Ecto neural progenitor cell (in vitro differentiated cells): Measurements from ENCODE around the gene MAGI1.
"Not testable (repeated sequence)": the region's sequence is repeated elsewhere in the genome, so short reads cannot be mapped to it uniquely, and the experiment has no call there.

ENCODE experiments used
- DNase-seq: peaks from one replicate; pipeline ENCODE4 v3.0.0-alpha.2; 2018; ENCODE audit warnings: low spot score

MAGI1 gene

DNA sequence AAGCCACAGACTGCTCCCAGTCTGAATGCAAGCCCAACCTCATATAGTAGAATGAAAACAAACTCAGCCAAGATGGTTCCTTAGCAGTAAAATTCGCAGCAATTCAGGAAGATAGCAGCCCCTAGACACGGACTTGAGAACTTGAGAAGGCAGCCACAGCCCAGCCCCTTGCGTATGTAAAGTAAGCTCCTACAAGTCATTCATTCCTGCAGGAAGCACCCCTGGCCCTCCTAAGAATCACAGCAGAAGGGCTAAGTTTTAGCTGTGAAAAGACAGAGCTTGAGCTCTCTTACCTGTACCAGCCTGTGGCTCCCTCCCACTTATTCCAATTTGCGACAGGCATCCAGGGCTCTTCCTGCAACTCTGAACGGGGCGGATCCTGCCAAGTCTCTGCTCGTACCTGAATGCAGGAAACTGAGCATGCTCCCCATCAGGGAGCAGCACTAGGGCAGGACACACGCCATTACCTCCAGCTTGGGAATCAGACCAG, 136.4 kb downstream of the MAGI1 start:
- peak; percentile 52 for DNase-seq

DNA sequence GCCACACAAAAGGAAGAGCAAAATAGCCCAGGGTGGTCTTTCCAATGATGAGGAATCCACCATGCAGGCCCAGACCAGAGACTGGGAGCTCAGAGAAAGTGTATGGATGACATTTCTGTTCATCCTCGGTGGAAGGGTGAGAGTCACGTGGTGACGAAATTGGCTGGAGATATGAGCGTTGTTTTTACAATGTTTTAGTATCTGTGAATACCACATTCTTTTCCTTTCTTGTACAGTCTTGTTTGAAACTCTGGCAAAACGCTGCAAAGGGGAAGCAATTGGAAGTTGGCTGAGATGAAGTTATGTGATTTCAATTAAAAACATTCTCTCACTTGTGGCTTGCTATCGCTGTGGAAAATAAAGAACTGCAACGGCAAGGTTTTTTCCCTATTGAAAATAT, 137.5 kb downstream of the MAGI1 start:
- no peak for DNase-seq

DNA sequence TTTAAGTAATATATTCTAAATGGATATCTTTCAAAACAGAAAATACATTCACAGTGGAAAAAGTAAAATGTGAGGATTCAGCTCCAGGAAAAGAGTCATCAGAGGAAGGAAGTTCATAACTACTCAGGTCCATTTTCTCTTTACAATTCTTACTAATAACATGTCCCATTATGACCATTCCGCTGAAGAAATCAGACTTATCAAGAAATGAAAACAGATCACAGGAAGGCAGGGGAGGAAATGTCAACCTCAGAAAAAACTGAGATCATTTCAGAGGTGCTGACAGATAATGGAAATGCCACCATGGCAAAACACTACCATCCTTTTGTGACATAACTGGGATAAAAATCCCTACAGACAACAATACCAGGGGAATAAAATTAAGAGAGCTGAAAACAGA, 139.5 kb downstream of the MAGI1 start:
- DNase-seq: no peak

DNA sequence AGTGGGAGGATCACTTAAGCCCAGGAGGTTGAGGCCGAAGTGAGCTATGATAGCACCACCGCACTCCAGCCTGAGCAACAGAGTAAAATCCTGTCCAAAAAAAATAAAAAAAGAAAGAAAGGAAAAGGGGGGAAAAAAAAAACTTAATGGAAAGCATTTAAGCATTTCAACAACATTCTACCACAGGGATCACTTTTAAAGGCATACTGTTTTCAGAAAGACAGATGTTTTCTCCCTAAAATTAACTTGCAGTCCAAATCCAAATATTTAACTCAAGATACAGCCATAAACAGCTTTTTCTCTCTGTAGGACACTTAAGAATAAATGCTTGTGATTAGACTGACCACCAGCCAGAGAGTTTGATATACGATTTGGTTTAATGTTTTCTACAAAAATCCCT, 141.0 kb downstream of the MAGI1 start:
- DNase-seq: no peak

DNA sequence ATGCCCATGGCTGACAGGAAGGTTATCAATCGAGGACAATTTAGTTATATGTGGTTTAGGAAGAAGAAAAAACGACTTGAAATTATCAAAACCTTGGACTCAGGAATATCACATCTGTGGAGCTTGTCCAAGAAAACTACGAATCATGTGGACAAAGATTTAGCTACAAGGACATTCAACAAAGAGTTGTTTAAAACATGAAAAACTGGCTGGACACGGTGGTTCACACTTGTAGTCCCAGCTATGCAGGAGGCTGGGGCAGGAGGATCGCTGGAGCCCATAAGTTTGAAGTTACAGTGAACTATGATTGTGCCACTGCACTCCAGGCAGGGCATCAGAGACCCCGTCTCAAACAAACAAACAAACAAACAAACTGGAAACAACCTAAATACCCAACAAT, 142.4 kb downstream of the MAGI1 start:
- DNase-seq: no peak

DNA sequence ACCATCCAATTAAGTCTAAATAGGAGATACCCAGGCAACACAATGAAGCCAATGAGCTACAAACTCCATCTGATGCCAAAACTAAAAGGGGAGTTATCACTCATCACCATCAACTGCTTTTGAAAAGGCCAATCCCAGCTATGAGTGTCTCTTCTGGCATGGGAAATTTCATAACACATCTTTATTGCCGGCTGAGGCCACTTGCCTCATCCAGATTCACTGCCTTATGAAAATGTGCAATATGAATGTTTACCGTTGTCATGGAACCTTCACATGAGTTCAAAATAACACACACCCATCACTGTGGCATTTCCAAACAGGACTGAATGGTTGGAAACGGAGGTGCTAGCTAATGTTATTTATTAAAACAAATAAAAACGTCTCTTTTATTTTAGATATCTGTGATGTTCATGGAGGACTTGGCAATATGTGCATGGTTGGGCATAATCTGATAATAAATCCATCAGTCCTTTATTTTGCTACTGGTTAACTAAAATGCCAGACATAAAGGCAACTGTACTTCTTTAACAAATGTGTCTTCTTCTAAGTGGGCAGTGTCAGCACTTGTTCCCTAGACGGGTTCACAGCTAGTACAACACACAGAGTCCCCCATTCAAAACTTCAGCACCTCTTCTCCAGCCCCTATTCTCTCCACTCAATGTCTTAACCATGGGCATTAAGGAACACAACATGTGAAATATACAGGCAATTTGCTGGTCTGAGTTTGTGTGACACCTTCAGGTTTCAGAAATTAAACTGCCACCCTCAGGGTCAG, 143.9 kb downstream of the MAGI1 start:
- DNase-seq: no peak

DNA sequence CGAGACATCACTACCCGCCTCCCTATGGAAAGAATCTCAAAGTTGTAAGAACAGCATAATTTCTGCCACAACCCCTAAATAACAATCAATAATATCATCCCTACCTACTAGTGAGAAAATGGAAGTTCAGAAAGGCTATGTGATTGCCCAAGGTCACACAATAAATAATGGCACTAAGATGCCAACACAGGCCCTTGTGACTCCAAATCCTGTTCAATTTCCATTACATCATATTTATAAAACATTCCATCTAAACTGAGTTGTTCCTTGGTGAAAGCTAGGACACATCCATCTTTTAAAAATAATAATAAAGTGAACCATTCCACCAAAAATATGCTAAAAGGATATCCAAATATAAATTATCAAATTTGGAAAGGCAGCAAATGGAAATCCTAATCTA, 144.6 kb downstream of the MAGI1 start:
- no peak for DNase-seq

DNA sequence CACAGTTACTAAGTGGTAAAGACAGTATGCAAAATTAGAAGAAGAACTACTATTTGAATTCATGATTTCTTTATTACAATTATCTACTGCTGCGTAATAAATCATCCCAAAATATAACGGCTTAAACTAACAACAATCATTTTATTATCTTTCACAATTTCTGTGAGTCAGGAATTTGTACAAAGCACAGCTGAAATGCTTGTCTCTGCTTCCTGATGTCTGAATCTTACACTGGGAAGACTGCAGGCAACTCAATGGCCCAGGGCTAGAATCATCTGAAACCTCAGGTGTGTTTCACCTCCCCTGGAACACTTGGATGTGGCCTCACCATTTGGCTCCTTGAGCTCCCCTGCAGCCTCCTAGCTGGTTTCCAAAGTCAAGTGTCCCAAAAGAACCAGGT, 145.1 kb downstream of the MAGI1 start:
- DNase-seq: no peak

DNA sequence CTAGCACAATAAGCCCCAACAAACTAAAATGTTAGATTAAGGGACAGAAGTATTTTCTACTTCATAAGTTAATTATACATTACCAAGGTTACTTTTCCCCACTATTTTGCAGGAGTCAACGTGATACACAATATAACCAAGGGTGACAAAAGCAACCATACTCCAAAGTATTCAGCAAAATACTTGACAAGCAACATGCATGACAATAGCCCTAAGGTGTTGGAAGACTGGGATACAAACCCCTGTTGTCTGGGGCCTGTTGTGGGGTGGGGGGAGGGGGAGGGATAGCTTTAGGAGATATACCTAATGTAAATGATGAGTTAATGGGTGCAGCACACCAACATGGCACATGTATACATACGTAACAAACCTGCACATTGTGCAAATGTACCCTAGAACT, 147.2 kb downstream of the MAGI1 start:
- not testable (repeated sequence) for DNase-seq

DNA sequence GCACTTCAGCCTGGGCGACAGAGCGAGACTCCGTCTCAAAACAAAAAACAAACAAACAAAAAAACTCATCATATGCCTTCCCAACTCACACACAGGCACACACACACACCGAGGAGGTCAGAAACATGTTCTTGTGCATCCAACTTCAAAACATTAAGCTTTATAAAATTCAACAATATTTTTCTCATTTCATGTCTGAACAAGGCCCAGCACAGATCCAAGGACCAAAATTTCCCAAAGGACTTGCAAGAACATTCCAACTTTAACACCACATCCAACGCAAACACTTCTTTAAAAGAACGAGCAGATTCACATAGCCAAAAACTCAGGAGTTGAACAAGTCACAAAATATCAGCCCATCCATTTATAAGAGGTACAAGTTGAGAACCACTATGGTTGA, 148.4 kb downstream of the MAGI1 start:
- DNase-seq: no peak

DNA sequence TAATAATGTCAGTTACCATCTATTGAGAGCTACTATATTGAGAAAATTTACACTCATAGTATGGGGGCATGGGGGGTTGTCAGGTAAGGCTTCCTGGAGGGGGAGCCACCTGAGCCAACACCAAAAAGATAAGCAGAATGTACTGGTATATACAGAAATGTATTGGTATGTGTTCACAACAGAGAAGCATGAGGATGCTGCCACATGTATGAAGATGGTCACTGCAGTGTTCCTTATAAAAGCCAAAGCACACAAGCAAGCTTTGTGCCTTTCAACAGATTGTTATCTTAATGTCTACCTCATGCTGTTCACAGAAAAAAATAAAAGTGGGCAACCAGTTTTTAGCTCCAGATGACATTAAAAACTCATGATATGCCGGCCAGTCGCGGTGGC, 149.0 kb downstream of the MAGI1 start:
- DNase-seq: no peak

DNA sequence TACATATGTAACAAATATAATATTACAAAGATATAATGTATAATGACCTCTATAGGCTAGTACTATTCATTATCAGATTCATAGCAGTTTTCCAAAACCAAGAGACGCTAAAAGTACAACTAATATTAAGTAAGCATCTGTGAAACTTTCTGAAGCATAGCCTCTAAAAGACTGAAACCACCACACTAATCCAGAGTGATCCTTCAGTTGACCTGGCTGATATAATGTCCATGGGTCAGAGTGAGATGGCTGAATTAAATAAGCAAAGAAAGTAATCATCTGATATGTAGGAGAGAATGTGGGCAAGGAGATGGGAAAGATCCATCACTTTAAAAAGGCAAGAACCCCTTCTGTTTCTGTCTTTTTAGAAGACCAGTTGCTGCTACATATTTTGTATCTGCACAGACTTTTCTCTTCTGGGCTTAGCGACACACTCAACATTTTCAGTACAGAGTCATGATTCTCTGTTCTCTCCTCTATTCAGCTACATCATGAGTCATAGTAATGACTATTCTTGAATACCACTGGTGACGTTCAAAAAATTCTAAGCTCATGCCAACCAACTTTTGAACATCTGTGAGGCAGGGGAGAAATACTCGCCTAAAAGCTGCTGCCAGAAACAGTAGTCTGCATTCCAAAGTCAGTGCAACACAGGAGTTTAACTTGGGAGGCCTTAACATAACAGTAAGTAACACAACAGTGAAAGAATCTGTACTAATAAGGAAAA, 149.6 kb downstream of the MAGI1 start:
- no peak for DNase-seq

DNA sequence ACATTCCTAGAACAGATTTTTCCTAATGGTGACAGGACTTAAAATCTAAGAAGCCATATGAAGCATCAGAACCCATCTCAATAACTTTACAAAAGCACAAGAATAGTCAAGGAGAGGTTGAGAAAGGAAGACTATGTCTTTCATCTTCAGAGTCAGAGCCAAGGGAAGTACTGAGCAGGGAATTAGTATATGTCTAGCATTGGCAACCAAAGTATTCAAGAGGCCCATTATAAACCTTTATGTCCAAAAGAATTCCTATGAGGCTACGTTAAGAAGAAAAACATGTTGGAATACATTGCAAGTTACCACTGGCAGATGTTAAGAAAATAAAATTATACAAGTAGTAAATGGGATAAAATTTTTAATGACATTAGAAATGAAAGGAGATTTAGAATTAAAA, 150.5 kb downstream of the MAGI1 start:
- no peak for DNase-seq

DNA sequence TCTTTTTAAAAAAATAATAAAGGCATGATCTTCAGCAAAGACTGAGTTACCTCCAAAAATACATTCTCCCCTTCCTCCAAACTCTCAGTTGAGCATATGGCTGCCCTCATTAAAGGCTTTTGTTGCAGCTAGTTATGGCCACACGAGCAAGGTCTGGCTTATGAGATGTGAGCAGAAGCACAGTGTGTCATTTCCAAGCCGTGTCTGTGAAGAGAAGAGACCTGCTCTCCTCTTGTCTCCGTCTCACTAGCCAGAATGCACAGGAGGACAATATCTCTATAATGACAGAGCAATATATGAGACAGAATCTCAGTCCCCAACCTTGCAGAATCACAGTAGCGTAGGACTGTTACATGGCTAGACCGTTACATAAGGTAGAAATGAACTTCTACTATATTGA, 152.3 kb downstream of the MAGI1 start:
- no peak for DNase-seq

DNA sequence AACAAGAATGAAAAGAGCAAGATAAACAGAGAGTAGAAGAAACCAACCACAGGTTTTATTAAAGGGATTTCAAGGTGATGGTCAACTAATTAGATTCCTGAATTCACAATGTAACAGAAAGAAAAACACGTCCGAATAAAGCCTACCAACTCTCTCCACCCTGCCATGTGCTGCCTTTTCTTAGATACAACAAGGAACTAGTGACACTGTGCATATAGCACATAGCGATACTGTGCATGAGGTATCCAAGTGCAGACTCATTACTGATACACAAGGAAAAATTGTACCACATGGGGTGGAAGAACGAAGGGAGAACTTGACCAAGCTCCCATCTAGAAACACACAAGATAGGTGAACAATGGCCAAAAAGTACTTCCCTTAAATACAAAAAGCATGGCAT, 154.6 kb downstream of the MAGI1 start:
- DNase-seq: no peak

DNA sequence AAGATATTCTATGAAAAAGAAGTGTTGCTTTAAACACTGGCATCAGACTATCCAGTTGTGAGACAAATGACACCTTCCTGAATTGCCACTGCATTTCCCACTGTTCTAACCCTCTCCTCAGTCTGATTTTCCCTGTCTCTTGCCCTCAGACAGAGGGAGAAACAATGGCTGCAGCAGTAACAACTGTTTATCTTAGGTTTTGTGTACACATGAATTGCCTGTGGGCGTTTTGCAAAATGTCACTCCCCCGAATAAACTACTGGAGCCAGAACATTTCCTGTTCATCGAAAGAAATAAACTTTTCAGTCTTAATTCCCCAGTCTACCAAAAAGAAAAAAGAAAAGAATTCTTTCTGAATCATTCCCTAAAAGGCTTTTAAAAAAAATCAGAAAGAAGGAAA, 155.1 kb downstream of the MAGI1 start:
- DNase-seq: no peak

DNA sequence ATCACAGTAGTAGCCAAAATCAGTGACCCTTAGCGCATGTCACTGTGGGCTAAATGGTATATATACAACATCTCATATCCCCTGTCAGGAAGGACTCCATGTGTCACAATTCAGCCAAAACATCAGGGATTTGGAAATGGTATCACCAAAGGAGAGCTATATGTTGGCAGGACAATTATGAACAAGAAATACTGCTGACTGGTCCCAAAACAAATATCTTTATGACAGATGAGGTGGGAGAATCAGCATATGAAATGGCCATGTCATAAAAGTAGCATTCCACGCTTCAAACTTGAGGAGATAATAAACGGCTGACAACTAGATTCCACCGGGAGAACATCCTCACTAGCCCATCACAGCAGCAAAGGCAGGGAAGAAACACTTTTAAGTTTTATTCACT, 158.4 kb downstream of the MAGI1 start:
- no peak for DNase-seq

DNA sequence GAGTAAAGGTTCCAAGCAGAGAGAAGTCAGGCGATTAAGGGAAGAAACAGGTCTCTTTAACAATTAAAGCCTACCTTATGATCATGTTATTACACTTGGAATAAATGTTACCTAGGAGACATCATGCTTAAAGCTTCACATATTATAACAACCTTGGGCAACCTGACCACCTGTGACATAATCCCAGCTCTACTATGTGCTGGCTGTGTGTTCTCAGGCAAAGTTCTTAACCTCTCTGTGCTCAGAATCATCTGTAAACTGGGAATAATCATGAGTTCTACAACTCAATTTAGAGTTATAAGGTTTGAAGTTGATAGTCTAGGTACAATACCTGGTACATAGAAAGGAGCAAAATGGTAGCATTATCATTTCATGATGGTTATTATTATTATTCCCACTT, 159.3 kb downstream of the MAGI1 start:
- no peak for DNase-seq

DNA sequence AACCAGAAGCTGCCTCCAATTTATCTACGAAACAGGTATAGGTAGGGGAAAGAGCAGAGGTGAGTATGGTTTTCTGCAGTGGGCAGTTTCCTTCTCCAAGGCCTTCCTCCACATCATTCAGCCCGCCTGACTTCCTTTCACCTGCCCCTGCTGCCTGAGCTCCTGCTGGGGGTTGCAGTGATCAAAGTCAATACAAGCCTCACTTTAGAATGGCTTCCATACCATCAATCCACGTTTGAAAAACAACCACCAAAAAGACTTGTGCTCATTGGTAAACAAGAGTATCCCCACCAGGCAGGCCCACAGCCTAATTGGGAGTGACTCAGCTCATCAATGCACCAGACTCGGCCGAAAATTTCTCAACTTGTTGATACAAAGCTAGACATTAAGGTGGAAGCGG, 159.9 kb downstream of the MAGI1 start:
- DNase-seq: no peak

DNA sequence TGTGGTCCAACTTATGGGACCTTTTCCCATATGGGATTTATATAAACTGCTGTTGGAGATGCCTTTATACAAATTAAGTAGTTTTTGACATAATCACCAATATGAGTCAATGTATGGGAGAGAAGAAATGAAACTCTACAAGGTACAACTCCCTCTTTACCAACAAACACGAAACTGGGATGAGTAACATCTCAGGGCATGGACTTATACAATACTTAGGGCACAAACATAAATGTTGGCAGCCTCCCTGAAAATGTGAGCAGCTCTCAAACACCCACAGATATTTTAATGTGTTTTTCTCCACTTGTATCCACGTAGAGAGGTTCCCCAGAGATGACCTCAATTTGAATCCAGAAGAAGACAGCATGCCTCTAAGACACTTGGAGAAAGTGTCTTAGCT, 161.6 kb downstream of the MAGI1 start:
- no peak for DNase-seq

DNA sequence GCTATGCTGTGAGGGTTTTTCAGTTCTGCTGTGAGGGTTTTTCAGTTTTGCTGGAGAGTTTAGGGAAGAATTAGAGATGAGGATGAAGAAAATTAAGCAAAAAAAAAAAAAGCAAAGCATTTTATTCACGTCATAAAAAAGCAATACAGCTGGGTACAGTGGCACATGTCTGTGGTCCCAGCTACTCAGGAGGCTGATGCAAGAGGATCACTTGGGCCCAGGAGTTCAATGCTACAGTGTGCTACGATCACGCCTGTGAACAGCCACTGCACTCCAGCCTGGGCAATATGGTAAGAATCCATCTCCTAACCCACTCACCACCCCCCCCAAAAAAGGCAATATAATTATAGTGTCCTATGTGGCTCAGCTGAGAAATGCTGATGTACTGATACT, 162.7 kb downstream of the MAGI1 start:
- no peak for DNase-seq

DNA sequence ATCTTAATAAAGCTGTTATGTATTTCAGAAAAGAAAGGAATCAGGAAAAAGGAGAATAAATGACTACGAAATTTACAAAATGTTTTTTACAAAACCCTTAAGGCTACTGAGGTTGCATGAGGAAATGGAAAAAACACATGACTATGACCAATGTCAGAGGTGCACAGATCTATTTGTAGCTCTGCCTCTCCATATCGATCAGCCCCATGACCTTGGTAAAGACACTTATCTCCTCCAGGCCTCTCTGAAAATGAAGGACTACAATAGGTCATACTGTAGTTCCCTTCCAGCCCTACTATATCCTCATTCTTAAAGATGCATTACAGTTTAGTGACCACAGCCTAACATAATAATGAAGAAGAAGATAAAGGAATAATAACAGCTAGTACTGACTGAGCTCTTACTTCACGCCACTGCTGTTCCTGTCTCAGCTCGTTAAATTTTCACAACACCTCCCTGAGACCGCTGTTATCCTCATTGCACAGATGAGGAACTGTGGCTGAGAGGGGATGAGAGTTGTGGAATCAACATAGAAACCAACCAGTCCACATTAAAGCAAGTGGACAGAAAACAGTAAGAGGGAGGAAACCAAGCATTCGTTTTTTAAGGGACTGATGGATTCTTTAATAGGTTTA, 163.2 kb downstream of the MAGI1 start:
- no peak for DNase-seq

DNA sequence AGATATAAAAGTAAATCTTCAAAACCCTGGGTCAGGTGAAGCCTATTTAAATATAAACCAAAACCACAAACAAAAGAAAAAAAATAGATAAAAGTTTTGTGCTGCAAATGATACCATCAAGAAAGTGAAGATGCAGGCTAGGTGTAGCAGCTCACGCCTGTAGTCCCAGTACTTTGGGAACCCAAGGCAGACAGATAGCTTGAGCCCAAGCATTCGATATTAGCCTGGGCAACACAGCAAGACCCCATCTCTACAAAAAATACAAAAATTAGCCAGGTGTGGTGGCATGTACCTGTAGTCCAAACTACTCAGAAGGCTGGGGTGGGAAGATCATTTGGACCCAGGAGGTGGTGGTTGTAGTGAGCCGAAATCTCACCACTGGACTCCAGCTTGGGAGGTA, 164.8 kb downstream of the MAGI1 start:
- no peak for DNase-seq
